ENCODE results near the gene GHRHR. TPM values are rescaled to one million over a fixed set of nuclear protein-coding genes. Genes with fewer than 3 reads are reported as not detected.

GHRHR gene
- total RNA-seq, 1 donor from 2014 or later, result not detected

DNA sequence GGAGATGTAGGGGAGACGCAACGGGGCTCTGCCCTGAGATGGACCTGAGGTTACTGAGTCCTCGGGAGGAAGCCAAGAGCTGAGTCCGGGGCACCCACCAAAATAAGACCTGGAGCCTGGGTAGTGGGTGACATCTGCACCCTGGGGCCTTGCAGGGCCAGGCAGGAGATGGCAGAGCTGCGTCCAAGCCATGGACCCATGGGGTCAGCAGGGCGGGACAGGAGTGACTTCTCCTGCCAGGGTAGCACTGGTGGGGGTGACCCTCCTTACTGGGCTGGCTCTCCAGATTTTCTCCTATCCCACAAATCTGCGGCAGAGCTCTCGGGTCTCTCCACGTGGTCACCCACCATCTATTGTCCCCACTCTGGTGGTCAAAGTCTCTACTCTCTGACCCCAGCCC, 2.1 kb downstream of the GHRHR start:
- no peak for DNase-seq (ENCODE audit: low spot score)

DNA sequence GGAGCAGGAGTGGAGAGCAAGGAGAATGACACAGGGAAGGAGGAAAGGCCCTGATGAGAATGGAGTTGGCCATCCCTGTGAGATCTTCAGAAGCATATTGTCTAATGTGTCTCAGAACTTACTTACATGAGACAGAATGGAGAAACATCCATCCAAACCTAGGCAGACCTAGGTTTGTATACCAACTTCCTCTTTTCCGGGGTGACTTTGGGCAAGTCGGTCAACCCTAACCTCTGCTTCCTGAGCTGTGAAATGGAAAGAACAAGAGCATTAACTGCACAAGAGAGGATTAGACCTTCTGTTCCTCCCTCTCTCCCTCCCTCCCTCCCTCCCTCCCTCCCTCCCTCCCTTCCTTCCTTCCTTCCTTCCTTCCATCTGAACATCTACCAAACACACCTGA, 4.5 kb downstream of the GHRHR start:
- no peak for DNase-seq (ENCODE audit: low spot score)

DNA sequence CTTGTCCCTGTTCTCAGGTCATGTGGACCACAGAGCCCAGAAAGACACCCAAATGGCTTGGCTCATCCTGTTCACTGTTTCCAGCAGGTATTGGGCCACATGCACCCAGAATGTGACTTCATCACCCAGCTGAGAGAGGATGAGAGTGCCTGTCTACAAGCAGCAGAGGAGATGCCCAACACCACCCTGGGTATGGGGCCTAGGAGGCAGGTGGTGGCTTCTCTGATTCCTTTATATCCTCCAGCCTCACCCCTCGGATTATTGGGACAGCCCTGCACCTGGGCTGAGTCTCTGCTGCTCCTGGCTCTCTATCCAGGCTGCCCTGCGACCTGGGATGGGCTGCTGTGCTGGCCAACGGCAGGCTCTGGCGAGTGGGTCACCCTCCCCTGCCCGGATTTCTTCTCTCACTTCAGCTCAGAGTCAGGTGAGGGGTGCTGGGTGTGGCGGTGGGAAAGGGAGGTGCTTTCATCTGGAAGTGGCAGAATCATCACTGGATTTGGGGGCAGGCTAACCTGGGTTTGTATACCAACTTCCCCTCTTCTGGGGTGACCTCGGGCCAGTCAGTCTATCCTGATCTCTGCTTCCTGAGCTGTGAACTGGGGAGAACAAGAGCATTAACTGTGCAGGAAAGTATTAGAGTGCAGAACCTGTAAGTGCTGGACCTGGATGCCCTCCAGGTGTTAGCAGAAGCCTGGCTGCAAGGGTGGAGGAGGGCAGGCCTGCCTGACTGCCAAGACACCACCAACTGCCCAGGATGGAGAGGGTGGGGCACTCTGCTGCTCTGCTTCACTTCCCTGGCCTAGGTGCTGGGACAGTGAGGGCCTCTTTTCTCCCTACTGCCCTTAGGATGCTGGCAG, 5.2 kb downstream of the GHRHR start:
- no peak for DNase-seq (ENCODE audit: low spot score)

DNA sequence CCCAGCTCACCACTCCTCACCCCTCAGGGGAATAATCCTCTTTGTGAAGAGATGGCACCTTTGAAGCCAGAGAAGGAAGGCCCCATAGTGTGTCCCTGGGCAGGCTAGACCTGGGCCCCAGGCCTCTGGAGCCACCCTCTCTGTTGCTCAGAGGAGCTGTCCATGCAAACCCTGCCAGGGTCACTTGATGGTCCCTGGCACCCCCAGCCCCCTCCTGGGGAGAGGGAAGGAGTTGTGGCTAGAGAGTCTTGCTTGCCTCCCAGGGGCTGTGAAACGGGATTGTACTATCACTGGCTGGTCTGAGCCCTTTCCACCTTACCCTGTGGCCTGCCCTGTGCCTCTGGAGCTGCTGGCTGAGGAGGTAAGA, 5.8 kb downstream of the GHRHR start:
- DNase-seq (ENCODE audit: low spot score), result no peak

DNA sequence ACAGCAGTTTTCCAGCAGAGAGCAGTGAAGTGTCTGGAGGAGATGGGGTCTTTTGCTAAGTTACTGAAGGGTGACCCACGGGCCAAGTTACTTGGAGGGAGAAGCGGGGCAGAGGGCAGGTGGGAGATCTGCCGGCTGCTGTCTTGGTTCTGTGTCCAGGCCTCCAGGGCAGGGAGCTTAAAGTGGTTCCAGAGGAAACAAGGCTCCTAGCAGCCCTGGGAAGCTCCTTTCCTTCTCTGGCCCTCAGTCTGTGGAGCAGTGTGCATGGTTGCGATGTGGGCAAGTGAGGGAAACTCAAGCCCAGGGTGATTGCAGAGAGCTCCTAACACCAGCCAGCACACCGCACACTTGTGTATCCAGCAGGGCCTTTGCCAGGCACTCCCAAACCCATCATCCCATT, 6.3 kb downstream of the GHRHR start:
- DNase-seq (ENCODE audit: low spot score), result no peak

DNA sequence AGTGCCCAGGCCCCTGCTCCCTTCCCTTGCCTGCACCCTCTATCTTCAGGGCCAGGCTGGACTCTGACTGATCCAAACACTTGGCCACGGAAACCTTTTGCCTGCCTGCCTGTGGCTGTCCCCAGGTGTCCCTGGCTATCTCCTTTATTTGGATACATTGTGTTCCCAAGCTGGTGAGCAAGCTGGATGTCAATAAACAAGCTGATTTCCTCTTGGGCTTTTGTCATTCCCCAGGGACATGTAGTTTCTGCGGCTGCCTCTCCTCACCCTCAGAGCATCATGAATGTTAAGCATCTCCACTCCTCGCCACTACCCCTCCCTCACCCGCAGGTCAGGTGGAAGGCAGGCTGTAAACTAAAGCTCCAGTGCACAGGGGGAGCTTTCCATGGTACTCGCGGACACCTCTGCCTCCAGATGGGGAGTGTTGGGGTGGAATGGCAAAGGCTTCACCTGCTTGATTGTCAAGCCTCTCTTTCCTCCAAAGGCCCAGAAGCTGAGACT, 6.9 kb downstream of the GHRHR start:
- no peak for DNase-seq (ENCODE audit: low spot score)

DNA sequence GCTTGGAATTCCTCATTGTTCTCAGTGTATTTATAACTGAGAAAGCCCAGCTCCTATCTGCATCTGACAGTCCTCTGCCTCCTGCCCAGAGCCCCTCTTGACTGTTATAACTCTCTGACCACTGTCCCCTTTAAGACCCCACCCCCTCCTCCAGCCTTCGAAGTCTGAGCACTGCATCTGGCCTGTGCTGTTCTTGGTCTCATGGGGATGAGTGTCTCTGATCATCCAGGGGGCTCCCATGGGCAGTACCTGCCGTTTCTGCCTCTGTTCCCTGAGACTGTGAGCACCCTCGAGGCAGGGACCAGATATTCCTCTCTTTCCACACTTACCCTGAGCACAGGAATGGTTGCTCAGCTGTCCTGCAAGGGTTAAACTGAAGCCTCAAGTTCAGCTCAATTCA, 7.7 kb downstream of the GHRHR start:
- DNase-seq (ENCODE audit: low spot score), result no peak

DNA sequence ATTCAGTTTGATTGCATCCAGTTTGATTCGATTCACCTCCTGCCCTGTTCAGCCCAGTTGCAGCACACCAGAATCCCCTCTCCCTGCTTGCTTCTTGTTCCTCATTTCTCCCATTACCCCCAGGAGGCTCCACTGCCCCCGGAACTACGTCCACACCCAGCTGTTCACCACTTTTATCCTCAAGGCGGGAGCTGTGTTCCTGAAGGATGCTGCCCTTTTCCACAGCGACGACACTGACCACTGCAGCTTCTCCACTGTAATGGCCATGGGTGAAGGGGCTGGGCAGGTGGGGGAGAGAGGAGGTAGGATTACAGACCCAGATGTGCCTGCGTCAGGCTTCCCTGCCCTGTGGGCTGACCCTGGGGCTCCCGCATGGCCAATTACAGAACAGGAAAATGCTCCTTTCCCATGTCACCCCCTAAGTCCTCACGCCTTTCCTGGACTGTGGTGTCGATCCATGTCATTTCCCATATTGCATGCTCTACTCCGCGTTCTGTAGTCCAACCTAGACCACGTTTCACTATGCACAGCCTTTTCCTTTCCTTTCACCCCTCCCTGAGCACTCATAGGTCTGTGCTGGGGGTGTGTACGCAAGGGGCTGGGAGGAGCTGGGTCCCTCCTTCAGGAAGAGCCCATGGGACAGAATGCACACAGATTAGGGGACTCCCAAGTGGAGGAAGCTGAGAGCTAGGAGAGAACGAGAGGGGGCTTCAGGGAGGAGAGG, 8.2 kb downstream of the GHRHR start:
- DNase-seq (ENCODE audit: low spot score), result peak; percentile 81

DNA sequence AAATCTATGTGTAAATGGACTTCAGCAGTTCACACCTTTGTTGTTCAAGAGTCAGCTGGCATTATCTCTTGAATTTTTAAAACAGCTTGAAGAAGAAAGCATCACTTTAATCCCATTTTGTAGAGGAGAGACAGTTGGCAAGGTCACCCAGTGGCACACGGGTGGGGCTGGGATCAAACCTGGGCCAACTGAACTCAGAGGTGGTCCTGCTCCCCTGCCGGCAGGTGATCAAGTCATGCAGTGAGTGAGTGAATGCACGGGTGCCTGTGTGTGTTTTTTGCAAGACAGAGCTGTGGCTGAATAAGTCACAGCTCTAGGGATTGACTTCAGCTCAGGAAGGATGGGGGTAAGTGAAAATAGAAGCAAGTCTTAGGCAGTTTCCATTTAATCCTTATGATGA, 9.5 kb downstream of the GHRHR start:
- peak; percentile 65 for DNase-seq (ENCODE audit: low spot score)

DNA sequence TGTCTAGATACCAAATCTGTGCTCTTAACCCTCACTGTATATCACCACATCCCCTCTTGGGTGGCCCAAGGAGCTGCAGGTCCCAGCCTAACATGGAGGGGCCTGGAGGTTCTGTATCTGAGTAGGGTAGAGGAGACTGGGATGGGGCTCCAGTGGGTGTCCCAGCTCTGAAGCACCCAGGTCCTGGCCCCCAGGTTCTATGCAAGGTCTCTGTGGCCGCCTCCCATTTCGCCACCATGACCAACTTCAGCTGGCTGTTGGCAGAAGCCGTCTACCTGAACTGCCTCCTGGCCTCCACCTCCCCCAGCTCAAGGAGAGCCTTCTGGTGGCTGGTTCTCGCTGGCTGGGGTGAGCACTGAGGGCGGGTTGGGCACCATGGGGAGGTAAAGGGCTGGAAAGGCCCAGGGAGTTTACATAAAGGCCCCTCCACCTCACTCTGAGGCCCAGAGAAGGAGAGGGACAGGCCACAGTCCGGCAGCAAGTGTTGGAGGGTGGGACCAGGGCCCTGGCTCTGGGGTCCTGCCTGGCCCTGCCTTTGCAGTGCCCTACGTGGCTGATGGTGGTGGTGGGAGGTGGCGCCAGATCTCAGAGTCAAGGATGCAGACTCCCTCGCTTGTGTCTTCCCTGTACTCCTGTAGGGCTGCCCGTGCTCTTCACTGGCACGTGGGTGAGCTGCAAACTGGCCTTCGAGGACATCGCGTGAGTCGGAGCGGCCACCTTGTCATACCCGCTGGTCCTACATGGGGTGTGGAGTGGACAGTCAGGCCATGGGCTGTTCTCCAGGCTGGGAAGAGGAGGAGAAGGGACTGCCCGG, 10.2 kb downstream of the GHRHR start:
- peak; percentile 76 for DNase-seq (ENCODE audit: low spot score)

DNA sequence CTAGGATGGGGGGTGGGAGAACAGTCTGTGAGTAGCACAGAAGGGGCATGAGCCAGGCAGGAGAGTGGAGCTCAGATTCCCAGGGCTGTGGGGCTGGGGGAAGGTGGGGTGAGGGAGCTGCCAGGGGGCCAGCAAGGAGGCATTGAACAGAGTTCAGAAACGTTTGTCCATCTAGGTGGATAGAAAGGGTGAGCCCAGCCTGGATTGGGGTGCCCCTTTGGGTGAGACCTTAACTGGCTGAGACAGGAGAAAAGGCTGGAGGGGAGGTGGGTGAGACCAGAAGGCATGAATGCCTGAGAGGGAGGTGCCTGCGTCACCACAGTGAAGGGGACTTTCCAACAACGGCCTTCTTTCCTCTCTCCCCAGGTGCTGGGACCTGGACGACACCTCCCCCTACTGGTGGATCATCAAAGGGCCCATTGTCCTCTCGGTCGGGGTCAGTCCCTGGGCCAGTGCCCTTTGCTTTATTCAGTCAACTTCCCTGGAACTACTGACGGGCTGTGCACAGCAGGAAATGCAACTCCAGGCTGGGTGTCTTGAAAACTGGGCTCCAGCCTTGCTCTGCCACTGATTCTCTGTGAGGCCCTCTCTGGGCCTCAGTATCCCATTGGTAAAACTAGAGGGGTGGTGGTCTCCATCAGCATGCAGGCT, 11.0 kb downstream of the GHRHR start:
- DNase-seq (ENCODE audit: low spot score), result peak; percentile 71

DNA sequence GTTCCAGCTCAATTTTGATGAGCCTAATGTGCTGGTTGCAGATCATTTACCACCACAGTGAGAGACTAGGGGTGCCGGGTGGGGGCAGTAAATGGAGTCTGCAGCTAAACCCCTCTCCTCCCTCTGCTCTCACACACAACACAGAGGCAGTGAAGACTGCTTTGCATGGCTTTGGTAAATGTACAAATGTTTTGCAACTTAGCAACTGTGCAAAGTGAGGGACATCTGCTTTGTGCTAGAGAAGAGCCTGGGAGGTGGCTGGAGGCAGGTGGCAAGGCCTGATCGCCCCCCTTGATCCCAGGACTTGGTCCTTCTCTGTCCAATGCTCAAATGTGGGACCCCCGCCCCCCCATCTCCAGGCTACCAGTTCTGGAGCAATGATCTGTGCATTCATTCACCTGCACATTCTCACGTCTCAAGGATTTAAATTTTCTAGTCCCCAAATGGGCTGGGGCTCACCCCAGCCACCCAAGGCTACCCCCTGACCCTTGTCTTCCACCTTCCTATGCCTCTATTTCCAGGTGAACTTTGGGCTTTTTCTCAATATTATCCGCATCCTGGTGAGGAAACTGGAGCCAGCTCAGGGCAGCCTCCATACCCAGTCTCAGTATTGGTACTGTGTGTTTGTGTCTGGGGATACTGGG, 11.6 kb downstream of the GHRHR start:
- DNase-seq (ENCODE audit: low spot score), result peak; percentile 51

DNA sequence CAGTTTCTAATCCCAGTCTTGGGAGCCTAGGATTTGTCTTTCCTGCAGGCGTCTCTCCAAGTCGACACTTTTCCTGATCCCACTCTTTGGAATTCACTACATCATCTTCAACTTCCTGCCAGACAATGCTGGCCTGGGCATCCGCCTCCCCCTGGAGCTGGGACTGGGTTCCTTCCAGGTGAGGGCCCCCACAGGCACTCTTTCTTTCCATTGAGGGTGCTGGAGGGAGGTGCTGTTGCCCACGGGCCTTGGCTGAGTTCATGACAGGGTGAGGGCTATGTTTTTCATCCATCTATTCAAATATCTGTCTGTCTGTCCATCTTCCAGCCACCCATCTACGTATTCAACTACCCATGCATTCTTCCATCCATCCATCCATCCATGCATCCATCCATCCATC, 12.6 kb downstream of the GHRHR start:
- DNase-seq (ENCODE audit: low spot score), result no peak

DNA sequence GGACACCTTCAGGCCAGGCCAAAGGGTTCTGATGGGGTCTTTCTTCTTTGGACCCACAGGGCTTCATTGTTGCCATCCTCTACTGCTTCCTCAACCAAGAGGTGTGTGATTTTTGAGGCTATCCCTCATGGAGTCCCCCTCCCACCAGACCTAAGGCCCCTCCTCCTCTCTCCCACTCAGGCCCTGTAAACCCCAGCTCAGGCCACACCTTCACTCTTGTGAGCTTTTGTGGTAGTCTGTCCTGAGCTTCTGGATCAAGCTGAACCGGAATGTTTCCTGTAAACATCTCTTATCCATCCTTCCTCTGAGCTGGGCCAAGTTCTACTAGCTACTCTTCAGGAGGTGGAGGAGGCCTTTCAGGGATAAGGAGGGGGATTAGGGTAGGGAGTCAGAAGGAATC, 13.5 kb downstream of the GHRHR start:
- no peak for DNase-seq (ENCODE audit: low spot score)

DNA sequence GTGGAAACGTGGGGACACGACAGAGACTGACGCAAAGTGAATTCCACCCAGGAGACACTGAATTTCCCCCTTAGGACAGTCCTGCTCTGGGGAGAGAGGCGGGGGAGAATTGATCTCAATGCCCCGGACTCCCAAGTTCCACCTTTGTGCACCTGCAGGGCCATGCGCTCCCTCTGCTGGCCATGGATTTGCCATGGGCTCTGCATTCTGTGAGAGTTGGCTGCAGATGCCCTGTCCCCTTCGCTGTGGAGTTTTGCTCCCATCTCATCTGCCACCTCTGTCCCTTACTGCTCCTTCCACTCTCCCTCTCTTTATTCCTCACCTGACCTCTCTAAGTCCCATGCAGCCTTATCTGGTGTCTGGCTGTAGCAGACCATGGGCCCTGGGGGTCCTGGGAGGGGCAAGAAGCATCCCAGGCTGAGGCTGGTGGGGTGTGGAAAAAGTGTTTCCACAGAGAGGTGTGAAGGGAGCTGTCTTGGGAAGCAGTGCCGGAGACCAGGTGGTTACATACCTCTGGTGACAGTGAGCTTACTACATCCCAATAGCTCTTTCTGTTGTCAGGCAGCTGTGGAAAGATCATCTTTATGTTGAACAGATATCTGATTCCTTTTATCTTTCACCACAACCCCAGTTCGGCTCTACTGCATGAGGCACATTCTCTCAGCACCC, 14.3 kb downstream of the GHRHR start:
- peak; percentile 83 for DNase-seq (ENCODE audit: low spot score)

DNA sequence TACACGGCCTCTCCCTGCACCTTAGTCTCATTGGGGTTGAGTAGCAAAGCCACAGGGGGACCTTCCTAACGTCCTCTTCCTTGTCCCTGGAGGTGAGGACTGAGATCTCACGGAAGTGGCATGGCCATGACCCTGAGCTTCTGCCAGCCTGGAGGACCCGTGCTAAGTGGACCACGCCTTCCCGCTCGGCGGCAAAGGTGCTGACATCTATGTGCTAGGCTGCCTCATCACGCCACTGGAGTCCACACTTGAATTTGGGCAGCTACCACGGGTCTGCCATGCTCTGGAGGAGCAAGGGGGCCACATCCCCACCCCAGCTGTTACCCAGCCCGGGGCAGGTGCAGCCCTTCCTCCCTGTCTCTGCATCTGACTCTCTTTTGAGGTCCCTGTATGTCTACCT, 15.3 kb downstream of the GHRHR start:
- DNase-seq (ENCODE audit: low spot score), result peak; percentile 85

DNA sequence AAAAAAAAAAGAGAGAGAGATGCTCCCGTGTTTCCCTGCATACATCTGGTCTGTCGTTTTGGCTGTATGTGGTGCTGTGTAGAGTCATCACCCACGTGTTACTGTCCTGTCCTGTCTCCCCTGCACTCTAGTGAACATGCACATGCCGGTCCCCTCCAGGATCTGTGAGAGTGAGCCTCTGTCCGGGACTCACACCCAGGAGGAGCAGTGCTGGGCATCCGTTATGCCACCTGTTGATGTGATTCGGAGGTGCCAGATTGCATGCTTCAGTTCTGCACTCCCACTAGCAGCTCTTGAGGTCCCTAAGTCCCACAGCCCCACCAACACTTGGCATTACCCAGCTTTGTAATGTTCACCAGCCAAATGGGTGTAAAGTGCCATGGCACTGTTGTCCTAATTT, 16.4 kb downstream of the GHRHR start:
- DNase-seq (ENCODE audit: low spot score), result peak; percentile 41

DNA sequence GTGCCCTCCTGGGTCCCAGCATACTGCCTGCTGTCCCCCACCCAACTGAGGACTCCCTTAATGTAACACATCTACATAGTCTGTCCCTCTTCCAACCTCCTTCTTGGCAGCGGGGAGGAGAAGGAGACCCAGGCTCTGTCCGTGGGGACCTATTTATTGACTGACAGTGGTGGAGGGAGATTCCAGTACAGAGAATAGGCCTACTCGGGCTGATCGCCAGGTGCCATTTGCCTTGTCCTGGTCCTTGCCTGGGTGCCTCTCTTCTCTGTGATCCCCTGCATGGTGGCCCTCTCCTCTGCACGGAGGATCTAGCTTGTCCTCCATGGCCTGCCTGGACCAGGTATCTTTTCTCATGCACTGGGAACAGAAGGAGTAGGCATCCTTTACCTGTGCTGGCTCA, 17.0 kb downstream of the GHRHR start:
- peak; percentile 53 for DNase-seq (ENCODE audit: low spot score)

DNA sequence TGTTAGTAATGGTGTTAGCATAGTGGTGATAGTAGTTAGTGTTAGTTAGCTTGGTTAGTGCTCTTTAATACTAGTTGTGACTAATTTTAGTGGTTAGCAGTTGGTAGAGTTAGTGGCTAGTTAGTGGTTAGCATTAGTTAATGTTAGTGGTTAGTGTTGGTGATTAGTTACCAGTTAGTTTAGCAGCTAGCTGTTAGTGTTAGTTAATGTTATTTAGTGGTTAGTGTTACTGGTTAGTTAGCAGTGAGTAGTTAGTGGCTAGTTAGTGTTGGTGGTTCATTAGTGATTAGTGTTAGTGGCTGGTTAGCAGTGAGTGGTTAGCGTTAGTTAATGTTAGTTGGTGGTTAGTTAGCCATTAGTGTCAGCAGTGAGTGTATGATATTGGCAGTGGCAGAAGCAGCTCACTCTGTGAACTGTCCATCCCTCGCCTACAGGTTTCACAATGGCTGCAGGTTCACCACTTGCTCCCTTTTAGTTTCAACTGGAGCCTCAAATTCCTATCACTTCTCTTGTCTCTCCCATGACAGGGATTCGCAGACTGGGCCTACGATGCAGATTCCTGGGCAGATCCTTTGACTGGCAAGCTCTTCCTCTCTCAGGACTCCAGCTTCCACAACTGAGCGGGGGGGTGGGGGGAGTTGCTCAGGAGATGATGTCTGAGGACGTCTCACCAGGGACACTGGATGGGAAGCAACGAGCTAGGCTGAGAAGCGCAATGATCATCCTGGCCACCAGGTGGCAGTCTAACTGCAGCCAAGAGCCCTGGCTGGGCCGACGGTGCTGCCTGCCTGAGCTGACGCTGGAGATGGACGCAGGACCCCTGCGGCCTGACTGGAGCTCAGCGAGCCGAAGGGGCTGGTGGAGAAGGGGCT, 19.5 kb downstream of the GHRHR start:
- DNase-seq (ENCODE audit: low spot score), result peak; percentile 93

All from mesenteric fat pad (tissue), 1 donor.